GM23248 (cell line): ENCODE data around the gene GSDME. TPM values are rescaled to one million over a fixed set of nuclear protein-coding genes. Genes with fewer than 3 reads are reported as not detected.
A peak's percentile ranks its signal among the peaks of the same experiment; 100 is the strongest.

Experiments
- DNase-seq: peaks from one replicate; pipeline ENCODE4 v3.0.0-alpha.2; 2015
- H2AFZ ChIP-seq: fragments of 200-600 bp; sonication (generic); 2 replicates; pipeline ENCODE4 v1.6.1; 2016; ENCODE audit warnings: antibody characterized with exemption
- H3F3A ChIP-seq: fragments of 200-600 bp; sonication (generic); 2 replicates; pipeline ENCODE4 v1.6.1; 2016; ENCODE audit warnings: mild to moderate bottlenecking, antibody characterized with exemption, mixed run types; ENCODE audit not compliant: insufficient read depth
- H3K27ac ChIP-seq: fragments of 200-600 bp; sonication (generic); 2 replicates; pipeline ENCODE4 v1.5.1; 2016; ENCODE audit warnings: mild to moderate bottlenecking
- H3K27me3 ChIP-seq: fragments of 200-600 bp; sonication (generic); replicated peaks from 2 replicates; pipeline ENCODE4 v1.6.1; 2016; ENCODE audit warnings: mild to moderate bottlenecking; ENCODE audit not compliant: insufficient read depth
- H3K36me3 ChIP-seq: fragments of 200-600 bp; sonication (generic); 2 replicates; pipeline ENCODE4 v1.6.1; 2016; ENCODE audit warnings: low read depth, mild to moderate bottlenecking
- H3K4me1 ChIP-seq: fragments of 200-600 bp; sonication (generic); 2 replicates; pipeline ENCODE4 v1.6.1; 2016; ENCODE audit warnings: mild to moderate bottlenecking; ENCODE audit not compliant: insufficient read depth
- H3K4me2 ChIP-seq: fragments of 200-600 bp; sonication (generic); one replicate; pipeline ENCODE4 v1.6.1; 2016; ENCODE audit warnings: mild to moderate bottlenecking; ENCODE audit not compliant: unreplicated experiment
- H3K4me3 ChIP-seq: fragments of 200-600 bp; sonication (generic); 2 replicates; pipeline ENCODE4 v1.5.1; 2016; ENCODE audit warnings: mild to moderate bottlenecking
- H3K79me2 ChIP-seq: fragments of 200-600 bp; sonication (generic); 2 replicates; pipeline ENCODE4 v1.6.1; 2016; ENCODE audit warnings: mild to moderate bottlenecking; ENCODE audit not compliant: insufficient read depth
- H3K9ac ChIP-seq: fragments of 200-600 bp; sonication (generic); 2 replicates; pipeline ENCODE4 v1.6.1; 2016; ENCODE audit warnings: mild to moderate bottlenecking
- H3K9me2 ChIP-seq: fragments of 200-600 bp; sonication (generic); 2 replicates; pipeline ENCODE4 v1.6.1; 2016; ENCODE audit warnings: mixed run types, mild to moderate bottlenecking, moderate library complexity; ENCODE audit not compliant: insufficient read depth
- H3K9me3 ChIP-seq: fragments of 200-600 bp; sonication (generic); one replicate; pipeline ENCODE4 v1.6.1; 2017; ENCODE audit warnings: low read depth
- H4K20me1 ChIP-seq: fragments of 200-600 bp; sonication (generic); 2 replicates; pipeline ENCODE4 v1.6.0; 2016; ENCODE audit not compliant: insufficient read depth
- EZH2 ChIP-seq: fragments of 200-600 bp; sonication (generic); IDR thresholded peaks from 2 replicates; pipeline ENCODE4 v1.6.1; 2018; ENCODE audit warnings: antibody characterized with exemption, mild to moderate bottlenecking; ENCODE audit not compliant: insufficient read depth, poor library complexity, severe bottlenecking
- EZH2phosphoT487 ChIP-seq: fragments of 200-600 bp; sonication (generic); IDR thresholded peaks from 2 replicates; pipeline ENCODE4 v1.6.1; 2018; ENCODE audit warnings: antibody characterized with exemption, moderate library complexity, mild to moderate bottlenecking, low read depth; ENCODE audit not compliant: insufficient read depth
- WGBS, 2 experiments: methylation state at CpG; one replicate each; pipeline ENCODE4 v1.1.6; 2015 to 2017; ENCODE audit warnings: low lambda C conversion rate in 2 of 2, low coverage in 1 of 2; ENCODE audit errors: missing lambda C conversion rate in 2 of 2; 5-methylcytosine and 5-hydroxymethylcytosine counted together
- in situ Hi-C: fragments of 300-500 bp; cut with MboI; formaldehyde crosslinking; loops from 2 replicates; pipeline ENCODE4 v1.15.0; 2020
- polyA plus RNA-seq: library from polyadenylated mRNA; unstranded; fragments of >200 nt; fragmentation: Nextera tagmentation; extraction: Ambion mirVana; gene quantifications from 2 replicates; pipeline ENCODE4 v1.2.1, GENCODE V29; 2016
- total RNA-seq: library from RNA; depleted of rRNA; stranded (reverse); fragments of >200 nt; shearing (Covaris generic); gene quantifications from 2 replicates; pipeline ENCODE4 v1.2.3, GENCODE V29; 2014

The GSDME gene
- total and polyA plus RNA-seq, 2 experiments from 2014 or later, result 39.4 to 49.4 TPM

GRCh38 chr7:24704311-24704710 lies 53.0 kb downstream of the GSDME start:
- H3K4me1 ChIP-seq, result peaks cover 40% of the 10 kb centered on the region
- TF ChIP-seq EZH2 (no peak), EZH2phosphoT487 (no peak)
- H3K4me3 ChIP-seq, result no peak overlapping the region
- H3K9me3 ChIP-seq, result no peaks in the 10 kb centered on the region
- peaks cover 21% of the 10 kb centered on the region for H3F3A ChIP-seq
- no peaks in the 10 kb centered on the region for H3K9me2 ChIP-seq
- no peak overlapping the region for H3K9ac ChIP-seq
- no peak overlapping the region for H3K4me2 ChIP-seq
- no peak overlapping the region for H2AFZ ChIP-seq
- 63 to 71% methylated on average over 4 of the region's 4 CpGs for WGBS, 2 experiments
- H3K27me3 ChIP-seq, result no peaks in the 10 kb centered on the region
- H3K36me3 ChIP-seq, result no peaks in the 10 kb centered on the region; the same call in 1 of the 2 replicates
- no peaks in the 10 kb centered on the region for H3K79me2 ChIP-seq
- no peak overlapping the region for H3K27ac ChIP-seq
- H4K20me1 ChIP-seq, result no peaks in the 10 kb centered on the region
- DNase-seq, result no peak
- in situ Hi-C loops, result no loop called here

DNA sequence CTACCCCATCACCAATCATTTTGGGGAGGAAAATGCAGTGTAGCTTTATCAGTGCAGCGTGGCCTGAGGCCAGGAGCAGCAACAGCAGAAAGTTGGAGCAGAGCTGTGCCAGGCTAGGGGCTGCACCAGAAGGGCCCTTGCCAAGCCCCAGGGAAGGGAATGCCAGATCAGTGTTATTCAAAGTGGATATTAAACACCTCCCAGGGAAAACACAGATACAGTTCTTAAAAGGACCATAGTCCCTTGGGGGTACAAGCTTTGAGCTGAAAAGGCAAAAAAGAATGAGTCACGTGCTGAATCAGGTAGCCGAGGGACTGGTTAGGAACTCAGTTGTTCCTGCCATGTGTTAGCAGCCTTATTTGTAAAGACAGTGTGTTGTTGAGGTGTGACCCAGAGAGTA lies 54.0 kb downstream of the GSDME start:
- no peaks in the 10 kb centered on the region for H3K27me3 ChIP-seq
- no peak overlapping the region for H3K4me3 ChIP-seq
- no peak overlapping the region for H3K9ac ChIP-seq
- H3K9me3 ChIP-seq, result no peaks in the 10 kb centered on the region
- no peak overlapping the region for H3K27ac ChIP-seq
- no peaks in the 10 kb centered on the region for H3K36me3 ChIP-seq
- 69 to 71% methylated on average over 3 of the region's 3 CpGs for WGBS, 2 experiments
- H2AFZ ChIP-seq, result no peak overlapping the region
- no peaks in the 10 kb centered on the region for H4K20me1 ChIP-seq
- peak; percentile 75 for DNase-seq
- no peaks in the 10 kb centered on the region for H3K9me2 ChIP-seq
- H3K79me2 ChIP-seq, result no peaks in the 10 kb centered on the region
- peaks cover 40% of the 10 kb centered on the region for H3K4me1 ChIP-seq
- H3K4me2 ChIP-seq, result no peak overlapping the region
- TF ChIP-seq EZH2 (no peak), EZH2phosphoT487 (no peak)
- H3F3A ChIP-seq, result peaks cover 21% of the 10 kb centered on the region
- in situ Hi-C loops, result no loop called here

GRCh38 chr7:24702755-24703154 lies 54.5 kb downstream of the GSDME start:
- Histone ChIP-seq H3F3A (peaks cover 21% of the 10 kb centered on the region), H4K20me1 (no peaks in the 10 kb centered on the region), H3K4me1 (peaks cover 40% of the 10 kb centered on the region), H3K9ac (no peak overlapping the region), H2AFZ (no peak overlapping the region), H3K9me2 (no peaks in the 10 kb centered on the region), H3K79me2 (no peaks in the 10 kb centered on the region), H3K4me2 (no peak overlapping the region), H3K9me3 (no peaks in the 10 kb centered on the region), H3K36me3 (no peaks in the 10 kb centered on the region), H3K4me3 (no peak overlapping the region), H3K27me3 (no peaks in the 10 kb centered on the region), H3K27ac (no peak overlapping the region)
- WGBS, 2 experiments, result 48 to 59% methylated on average over 2 of the region's 2 CpGs
- in situ Hi-C loops, result no loop called here
- peak; percentile 59 for DNase-seq
- TF ChIP-seq EZH2phosphoT487 (no peak), EZH2 (no peak)

DNA sequence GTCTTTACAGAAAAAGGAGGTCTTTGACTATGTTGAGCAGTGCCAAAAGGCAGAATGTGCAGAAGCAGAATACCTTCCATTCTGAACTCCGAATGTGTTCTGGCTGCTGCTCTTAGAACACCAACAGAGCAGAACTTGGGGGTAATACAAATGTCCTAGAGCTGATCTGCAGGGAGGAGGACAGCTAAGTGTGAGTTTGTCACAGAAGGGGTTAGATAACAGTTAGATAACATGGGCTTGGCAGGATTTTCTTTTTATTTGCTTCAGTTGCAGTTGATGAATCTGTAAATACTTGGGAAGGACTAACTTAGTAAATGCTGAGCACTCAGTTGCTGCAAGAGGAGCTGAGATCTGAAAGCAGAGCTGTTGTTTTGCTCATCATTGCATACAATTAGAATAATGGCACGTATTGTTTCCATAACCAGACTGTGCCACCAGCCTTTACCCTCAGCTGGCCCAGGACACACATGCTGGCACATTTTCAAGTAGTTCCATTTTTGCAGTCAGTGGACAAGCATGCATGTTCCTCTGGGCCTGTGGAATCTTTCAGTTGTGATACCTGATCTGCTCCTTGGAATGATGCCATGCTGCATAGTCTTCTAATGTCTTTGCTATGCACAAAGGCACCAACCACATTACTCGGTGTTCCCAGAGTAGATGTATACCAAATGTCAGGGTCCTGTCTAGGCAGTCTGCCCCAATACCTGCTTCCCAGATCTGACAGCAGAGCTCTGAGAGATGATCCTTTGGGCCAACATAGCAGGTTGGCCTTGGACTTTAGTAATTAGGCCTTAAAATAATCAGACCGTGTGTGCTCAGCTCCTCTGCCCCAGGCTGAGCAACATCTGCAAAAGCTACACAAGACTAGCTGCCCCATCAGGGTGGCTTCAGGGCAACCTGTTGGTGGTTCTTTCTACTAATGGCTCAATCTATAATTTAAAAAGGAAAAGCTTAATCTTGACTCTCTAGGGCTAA lies 55.7 kb downstream of the GSDME start:
- H3K9me3 ChIP-seq, result no peaks in the 10 kb centered on the region
- H3K9ac ChIP-seq, result no peak overlapping the region
- H3K4me2 ChIP-seq, result peak overlapping the region; percentile 59
- whole genome bisulfite sequencing, 2 experiments, result 53 to 61% methylated on average over 4 of the region's 4 CpGs
- peak; percentile 89 for DNase-seq
- peaks cover 40% of the 10 kb centered on the region for H3K4me1 ChIP-seq
- in situ Hi-C loops, result no loop called here
- no peaks in the 10 kb centered on the region for H3K27me3 ChIP-seq
- no peaks in the 10 kb centered on the region for H3K9me2 ChIP-seq
- no peaks in the 10 kb centered on the region for H3K79me2 ChIP-seq
- no peak overlapping the region for H2AFZ ChIP-seq
- no peak overlapping the region for H3K4me3 ChIP-seq
- no peaks in the 10 kb centered on the region for H3K36me3 ChIP-seq
- H4K20me1 ChIP-seq, result no peaks in the 10 kb centered on the region
- peaks cover 21% of the 10 kb centered on the region for H3F3A ChIP-seq
- TF ChIP-seq EZH2, result no peak
- TF ChIP-seq EZH2phosphoT487, result no peak
- 0 out of 2 replicates have a peak overlapping the region, but pooled peaks have one; percentile 25 for H3K27ac ChIP-seq
